Stomach smooth muscle (tissue), 2 donors: ENCODE measurements around the gene CHST10.
"Not testable (repeated sequence)": the region's sequence is repeated elsewhere in the genome, so short reads cannot be mapped to it uniquely, and the experiment has no call there.

ENCODE experiments used
- H3K27ac ChIP-seq: one replicate; pipeline ENCODE4 v1.7.0; 2013; ENCODE audit warnings: mild to moderate bottlenecking, low read length, inconsistent platforms
- H3K27me3 ChIP-seq, 2 donors: one replicate each; pipeline ENCODE4 v1.7.0; 2013; ENCODE audit warnings: low read length in 2 of 2; ENCODE audit not compliant: insufficient read depth in 2 of 2, control insufficient read depth in 1 of 2
- H3K36me3 ChIP-seq, 2 donors: one replicate each; pipeline ENCODE4 v1.7.0; 2013; ENCODE audit warnings: low read length in 2 of 2; ENCODE audit not compliant: control insufficient read depth in 2 of 2, insufficient read depth in 2 of 2
- H3K4me1 ChIP-seq: one replicate; pipeline ENCODE4 v1.7.0; 2013; ENCODE audit warnings: low read length; ENCODE audit not compliant: control insufficient read depth, insufficient read depth
- H3K4me3 ChIP-seq, 2 donors: one replicate each; pipeline ENCODE4 v1.7.0; 2013; ENCODE audit warnings: low read length in 2 of 2
- H3K9ac ChIP-seq, 2 donors: one replicate each; pipeline ENCODE4 v1.7.0; 2013; ENCODE audit warnings: low read length in 2 of 2, mild to moderate bottlenecking in 1 of 2
- H3K9me3 ChIP-seq, 2 donors: one replicate each; pipeline ENCODE4 v1.7.0; 2013; ENCODE audit warnings: low read length in 2 of 2; ENCODE audit not compliant: control insufficient read depth in 2 of 2
- donor health status: healthy.
- donor health status: Pancreatic carcinoma.

The CHST10 gene

GRCh38 chr2:100376836-100377235 is 40.6 kb downstream of the CHST10 start:
- Histone ChIP-seq H3K36me3 (no peaks in the 10 kb centered on the region), H3K9me3 (peaks cover 0 to 3% of the 10 kb centered on the region in 2 donors), H3K4me3 (no peak overlapping the region), H3K27ac (no peak overlapping the region), H3K27me3 (no peaks in the 10 kb centered on the region), H3K9ac (no peak overlapping the region), H3K4me1 (no peaks in the 10 kb centered on the region)

GRCh38 chr2:100367163-100367562 is 50.3 kb downstream of the CHST10 start:
- Histone ChIP-seq H3K9ac (no peak overlapping the region), H3K4me1 (no peaks in the 10 kb centered on the region), H3K9me3 (peaks cover 0 to 8% of the 10 kb centered on the region in 2 donors), H3K27me3 (no peaks in the 10 kb centered on the region), H3K4me3 (no peak overlapping the region), H3K27ac (no peak overlapping the region), H3K36me3 (no peaks in the 10 kb centered on the region)

- H3K27ac ChIP-seq: no peak overlapping the region
- H3K9ac ChIP-seq: no peak overlapping the region
- no peaks in the 10 kb centered on the region for H3K36me3 ChIP-seq
- H3K4me3 ChIP-seq: no peak overlapping the region
- peaks cover 0 to 5% of the 10 kb centered on the region in 2 donors for H3K9me3 ChIP-seq
- no peaks in the 10 kb centered on the region for H3K4me1 ChIP-seq
- H3K27me3 ChIP-seq: no peaks in the 10 kb centered on the region
These were observed 52.0 kb downstream of the CHST10 start for GRCh38 chr2:100365434-100365833.

GRCh38 chr2:100362269-100362668 is 55.2 kb downstream of the CHST10 start:
- not testable (repeated sequence) for H3K4me1 ChIP-seq, H3K27ac ChIP-seq, H3K9ac ChIP-seq, H3K27me3 ChIP-seq, H3K4me3 ChIP-seq, H3K9me3 ChIP-seq, H3K36me3 ChIP-seq

GRCh38 chr2:100359576-100359975 is 57.9 kb downstream of the CHST10 start:
- H3K4me3 ChIP-seq: no peak overlapping the region
- no peak overlapping the region for H3K9ac ChIP-seq
- peaks cover 0 to 2% of the 10 kb centered on the region in 2 donors for H3K9me3 ChIP-seq
- no peaks in the 10 kb centered on the region for H3K4me1 ChIP-seq
- H3K27ac ChIP-seq: no peak overlapping the region
- H3K36me3 ChIP-seq: no peaks in the 10 kb centered on the region
- H3K27me3 ChIP-seq: no peaks in the 10 kb centered on the region

- no peak overlapping the region for H3K27ac ChIP-seq
- H3K4me3 ChIP-seq: no peak overlapping the region
- H3K9me3 ChIP-seq: peaks cover 0 to 2% of the 10 kb centered on the region in 2 donors
- no peaks in the 10 kb centered on the region for H3K27me3 ChIP-seq
- no peaks in the 10 kb centered on the region for H3K4me1 ChIP-seq
- no peaks in the 10 kb centered on the region for H3K36me3 ChIP-seq
- no peak overlapping the region for H3K9ac ChIP-seq
These were observed 58.9 kb downstream of the CHST10 start for GRCh38 chr2:100358554-100358953.

GRCh38 chr2:100352521-100352920 is 64.9 kb downstream of the CHST10 start:
- H3K9me3 ChIP-seq: peaks cover 0 to 2% of the 10 kb centered on the region in 2 donors
- H3K27ac ChIP-seq: no peak overlapping the region
- no peak overlapping the region for H3K9ac ChIP-seq
- H3K27me3 ChIP-seq: peaks cover 0 to 2% of the 10 kb centered on the region in 2 donors
- H3K36me3 ChIP-seq: no peaks in the 10 kb centered on the region
- no peaks in the 10 kb centered on the region for H3K4me1 ChIP-seq
- no peak overlapping the region for H3K4me3 ChIP-seq

GRCh38 chr2:100350661-100351185 is 66.7 kb downstream of the CHST10 start:
- Histone ChIP-seq H3K36me3 (no peaks in the 10 kb centered on the region), H3K4me1 (no peaks in the 10 kb centered on the region), H3K27me3 (peaks cover 0 to 2% of the 10 kb centered on the region in 2 donors), H3K9ac (no peak overlapping the region), H3K4me3 (no peak overlapping the region), H3K27ac (no peak overlapping the region), H3K9me3 (peaks cover 0 to 2% of the 10 kb centered on the region in 2 donors)

- H3K9me3 ChIP-seq, H3K4me1 ChIP-seq, H3K27me3 ChIP-seq, H3K4me3 ChIP-seq, H3K36me3 ChIP-seq, H3K27ac ChIP-seq, H3K9ac ChIP-seq: not testable (repeated sequence)
These were observed 72.3 kb downstream of the CHST10 start for GRCh38 chr2:100345144-100345543.

GRCh38 chr2:100344433-100344832 is 73.0 kb downstream of the CHST10 start:
- no peaks in the 10 kb centered on the region for H3K36me3 ChIP-seq
- no peaks in the 10 kb centered on the region for H3K4me1 ChIP-seq
- no peak overlapping the region for H3K4me3 ChIP-seq
- peaks cover 3 to 5% of the 10 kb centered on the region in 2 donors for H3K27me3 ChIP-seq
- H3K27ac ChIP-seq: no peak overlapping the region
- no peaks in the 10 kb centered on the region for H3K9me3 ChIP-seq
- H3K9ac ChIP-seq: no peak overlapping the region

- not testable (repeated sequence) for H3K9me3 ChIP-seq, H3K36me3 ChIP-seq, H3K4me3 ChIP-seq, H3K9ac ChIP-seq, H3K27me3 ChIP-seq, H3K27ac ChIP-seq, H3K4me1 ChIP-seq
These were observed 75.0 kb downstream of the CHST10 start for GRCh38 chr2:100342466-100342865.
